Mesenchymal stem cell (in vitro differentiated cells and primary cell): ENCODE data around the gene GLIPR1.
A peak's percentile ranks its signal among the peaks of the same experiment; 100 is the strongest.

Experiments
- DNase-seq: peaks from one replicate; pipeline ENCODE4 v3.0.0-alpha.2; 2013
- H2AFZ ChIP-seq: one replicate; pipeline ENCODE4 v1.6.1; 2013; ENCODE audit warnings: low read depth, mild to moderate bottlenecking, control low read depth, inconsistent platforms, low read length, moderate library complexity
- H2AK5ac ChIP-seq: 2 replicates; pipeline ENCODE4 v1.6.1; 2013; ENCODE audit warnings: low read length, moderate library complexity, mild to moderate bottlenecking, inconsistent platforms; ENCODE audit not compliant: severe bottlenecking
- H2BK120ac ChIP-seq: one replicate; pipeline ENCODE4 v1.6.1; 2013; ENCODE audit warnings: low read depth, mild to moderate bottlenecking, inconsistent platforms, low read length, moderate library complexity
- H2BK12ac ChIP-seq, 2 experiments: one replicate each; pipeline ENCODE4 v1.6.1; 2013; ENCODE audit warnings: inconsistent platforms in 2 of 2, low read length in 2 of 2, mild to moderate bottlenecking in 2 of 2, moderate library complexity in 2 of 2, control low read depth in 1 of 2
- H2BK15ac ChIP-seq: one replicate; pipeline ENCODE4 v1.6.1; 2013; ENCODE audit warnings: mild to moderate bottlenecking, low read depth, inconsistent platforms; ENCODE audit not compliant: poor library complexity, severe bottlenecking
- H2BK5ac ChIP-seq: 2 replicates; pipeline ENCODE4 v1.6.1; 2013; ENCODE audit warnings: low read depth, mild to moderate bottlenecking, low read length, control low read depth, inconsistent platforms; ENCODE audit not compliant: poor library complexity, severe bottlenecking
- H3K14ac ChIP-seq, 2 experiments: one replicate each; pipeline ENCODE4 v1.6.1; 2013; ENCODE audit warnings: inconsistent platforms in 2 of 2, low read length in 2 of 2, control low read depth in 1 of 2, mild to moderate bottlenecking in 1 of 2, moderate library complexity in 1 of 2
- H3K18ac ChIP-seq, 2 experiments: one replicate each; pipeline ENCODE4 v1.6.1; 2013; ENCODE audit warnings: inconsistent platforms in 2 of 2, low read length in 2 of 2, control low read depth in 1 of 2, low read depth in 1 of 2, mild to moderate bottlenecking in 1 of 2
- H3K23ac ChIP-seq, 2 experiments: one replicate each; pipeline ENCODE4 v1.6.1; 2013; ENCODE audit warnings: inconsistent platforms in 2 of 2, low read length in 2 of 2, mild to moderate bottlenecking in 2 of 2, moderate library complexity in 2 of 2, control low read depth in 1 of 2
- H3K27ac ChIP-seq: 2 replicates; pipeline ENCODE4 v1.5.1; 2013; ENCODE audit warnings: mild to moderate bottlenecking, moderate library complexity, low read length, control low read depth, inconsistent platforms; ENCODE audit not compliant: poor library complexity, severe bottlenecking
- H3K27me3 ChIP-seq, 2 experiments: 2 replicates each; pipeline versions ENCODE4 v1.6.1 to v1.7.0; 2013; ENCODE audit warnings: low read length in 2 of 2, mild to moderate bottlenecking in 2 of 2, moderate library complexity in 2 of 2, control low read depth in 1 of 2, inconsistent platforms in 1 of 2; ENCODE audit not compliant: control insufficient read depth in 1 of 2, insufficient read depth in 1 of 2
- H3K36me3 ChIP-seq, 2 experiments: 2 replicates each; pipeline versions ENCODE4 v1.6.1 to v1.7.0; 2013; ENCODE audit warnings: low read length in 2 of 2, control low read depth in 1 of 2, inconsistent platforms in 1 of 2, low read depth in 1 of 2, mild to moderate bottlenecking in 1 of 2; ENCODE audit not compliant: insufficient read depth in 2 of 2, control insufficient read depth in 1 of 2
- H3K4ac ChIP-seq, 2 experiments: one replicate each; pipeline ENCODE4 v1.6.1; 2013; ENCODE audit warnings: inconsistent platforms in 2 of 2, low read length in 2 of 2, mild to moderate bottlenecking in 2 of 2, moderate library complexity in 2 of 2, control low read depth in 1 of 2, low read depth in 1 of 2
- H3K4me1 ChIP-seq: 2 replicates; pipeline ENCODE4 v1.6.1; 2013; ENCODE audit warnings: low read depth, low read length, control low read depth; ENCODE audit not compliant: control insufficient read depth, insufficient read depth
- H3K4me2 ChIP-seq: 2 replicates; pipeline ENCODE4 v1.6.1; 2013; ENCODE audit warnings: low read length, mild to moderate bottlenecking, inconsistent platforms; ENCODE audit not compliant: poor library complexity, severe bottlenecking
- H3K4me3 ChIP-seq, 2 experiments: 2 replicates each; pipeline versions ENCODE4 v1.5.1 to v1.7.0; 2013; ENCODE audit warnings: low read length in 2 of 2, mild to moderate bottlenecking in 2 of 2, control low read depth in 1 of 2, low read depth in 1 of 2; ENCODE audit not compliant: insufficient read depth in 1 of 2
- H3K79me1 ChIP-seq: replicated peaks from 2 replicates; pipeline ENCODE4 v1.6.1; 2013; ENCODE audit warnings: mild to moderate bottlenecking, control low read depth, low read length, inconsistent platforms; ENCODE audit not compliant: poor library complexity, severe bottlenecking
- H3K9ac ChIP-seq: 2 replicates; pipeline ENCODE4 v1.7.0; 2013; ENCODE audit warnings: mild to moderate bottlenecking, low read length, moderate library complexity
- H3K9me3 ChIP-seq: 2 replicates; pipeline ENCODE4 v1.7.0; 2013; ENCODE audit warnings: mild to moderate bottlenecking, low read length; ENCODE audit not compliant: control insufficient read depth
- H4K8ac ChIP-seq: one replicate; pipeline ENCODE4 v1.6.1; 2013; ENCODE audit warnings: inconsistent platforms, mild to moderate bottlenecking, low read length, moderate library complexity
- H4K91ac ChIP-seq: one replicate; pipeline ENCODE4 v1.6.1; 2013; ENCODE audit warnings: mild to moderate bottlenecking, low read length, inconsistent platforms
- WGBS: methylation state at CpG from one replicate; pipeline ENCODE4 v1.1.7; 2013; ENCODE audit warnings: mixed read lengths; 5-methylcytosine and 5-hydroxymethylcytosine counted together

Gene GLIPR1

GRCh38 chr12:75479963-75480461, 543 bp upstream of the GLIPR1 start:
- peak overlapping the region; percentile 51 to 84 for H2BK12ac ChIP-seq
- H3K4me2 ChIP-seq: no peak overlapping the region
- peak overlapping the region; percentile 41 for H4K8ac ChIP-seq
- H2BK15ac ChIP-seq: peak overlapping the region; percentile 52
- DNase-seq: no peak
- peak overlapping the region in 1 of 2 experiments; percentile 33 for H3K18ac ChIP-seq
- peak overlapping the region; percentile 97 for H2AK5ac ChIP-seq
- peak overlapping the region; percentile 80 for H4K91ac ChIP-seq
- no peaks in the 10 kb centered on the region for H3K79me1 ChIP-seq
- peaks cover 3% of the 10 kb centered on the region for H3K4me1 ChIP-seq
- H3K9me3 ChIP-seq: no peaks in the 10 kb centered on the region
- H2BK120ac ChIP-seq: no peak overlapping the region
- peak overlapping the region in 1 of 2 experiments; percentile 87 for H3K4me3 ChIP-seq
- H3K23ac ChIP-seq: no peak overlapping the region
- H2BK5ac ChIP-seq: no peak overlapping the region
- no peaks in the 10 kb centered on the region for H3K27me3 ChIP-seq
- peak overlapping the region; percentile 96 for H3K9ac ChIP-seq
- H3K27ac ChIP-seq: peak overlapping the region; percentile 93
- no peak overlapping the region for H3K14ac ChIP-seq
- no CpG with 5 or more reads among the region's 2 CpGs for WGBS
- H3K4ac ChIP-seq: no peak overlapping the region
- H2AFZ ChIP-seq: no peak overlapping the region
- peaks cover 0 to 3% of the 10 kb centered on the region in 2 experiments for H3K36me3 ChIP-seq

- H4K8ac ChIP-seq: no peak overlapping the region
- H2BK15ac ChIP-seq: no peak overlapping the region
- peak overlapping the region; percentile 73 for H3K4me2 ChIP-seq
- H3K4ac ChIP-seq: no peak overlapping the region
- H3K27ac ChIP-seq: peak overlapping the region; percentile 93
- H3K4me1 ChIP-seq: peaks cover 3% of the 10 kb centered on the region
- peak overlapping the region in 1 of 2 experiments; percentile 83 for H3K18ac ChIP-seq
- H2BK5ac ChIP-seq: peak overlapping the region; percentile 53
- no peak overlapping the region for H2BK120ac ChIP-seq
- H3K23ac ChIP-seq: no peak overlapping the region
- H2AK5ac ChIP-seq: no peak overlapping the region
- peak; percentile 43 for DNase-seq
- H3K79me1 ChIP-seq: no peaks in the 10 kb centered on the region
- peak overlapping the region; percentile 20 to 87 for H3K4me3 ChIP-seq
- H2AFZ ChIP-seq: no peak overlapping the region
- no peaks in the 10 kb centered on the region for H3K9me3 ChIP-seq
- no peak overlapping the region for H3K14ac ChIP-seq
- no peak overlapping the region for H2BK12ac ChIP-seq
- 40% methylated on average over 4 of the region's 5 CpGs for WGBS
- peak overlapping the region; percentile 96 for H3K9ac ChIP-seq
- H3K36me3 ChIP-seq: peaks cover 0 to 8% of the 10 kb centered on the region in 2 experiments
- no peak overlapping the region for H4K91ac ChIP-seq
- no peaks in the 10 kb centered on the region for H3K27me3 ChIP-seq
Measured at GRCh38 chr12:75481013-75481705, 604 bp downstream of the GLIPR1 start.

DNA sequence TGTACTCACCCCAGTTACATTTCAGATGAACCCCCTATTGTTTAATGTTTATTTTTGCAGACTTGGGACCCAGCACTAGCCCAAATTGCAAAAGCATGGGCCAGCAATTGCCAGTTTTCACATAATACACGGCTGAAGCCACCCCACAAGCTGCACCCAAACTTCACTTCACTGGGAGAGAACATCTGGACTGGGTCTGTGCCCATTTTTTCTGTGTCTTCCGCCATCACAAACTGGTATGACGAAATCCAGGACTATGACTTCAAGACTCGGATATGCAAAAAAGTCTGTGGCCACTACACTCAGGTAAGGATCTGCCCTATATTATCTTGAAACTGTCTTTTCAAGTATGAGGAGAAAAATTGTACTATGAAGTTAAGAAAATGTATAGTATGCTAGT, 1.2 kb downstream of the GLIPR1 start:
- H2AFZ ChIP-seq: no peak overlapping the region
- H2BK5ac ChIP-seq: no peak overlapping the region
- DNase-seq: peak; percentile 60
- 67% methylated on average over 3 of the region's 4 CpGs for WGBS
- H3K14ac ChIP-seq: no peak overlapping the region
- no peaks in the 10 kb centered on the region for H3K9me3 ChIP-seq
- H2BK15ac ChIP-seq: no peak overlapping the region
- H3K4me3 ChIP-seq: peak overlapping the region; percentile 39 to 87
- no peak overlapping the region for H4K91ac ChIP-seq
- peaks cover 3% of the 10 kb centered on the region for H3K4me1 ChIP-seq
- H2BK120ac ChIP-seq: no peak overlapping the region
- peak overlapping the region; percentile 21 for H2AK5ac ChIP-seq
- peak overlapping the region; percentile 40 to 43 for H3K18ac ChIP-seq
- peak overlapping the region; percentile 96 for H3K9ac ChIP-seq
- no peak overlapping the region for H3K23ac ChIP-seq
- H3K4me2 ChIP-seq: peak overlapping the region; percentile 73
- H3K36me3 ChIP-seq: peaks cover 0 to 11% of the 10 kb centered on the region in 2 experiments
- H3K79me1 ChIP-seq: peaks cover 1% of the 10 kb centered on the region
- peak overlapping the region in 1 of 2 experiments; percentile 7 for H3K4ac ChIP-seq
- no peaks in the 10 kb centered on the region for H3K27me3 ChIP-seq
- peak overlapping the region; percentile 93 for H3K27ac ChIP-seq
- no peak overlapping the region for H4K8ac ChIP-seq
- H2BK12ac ChIP-seq: peak overlapping the region in 1 of 2 experiments; percentile 47

DNA sequence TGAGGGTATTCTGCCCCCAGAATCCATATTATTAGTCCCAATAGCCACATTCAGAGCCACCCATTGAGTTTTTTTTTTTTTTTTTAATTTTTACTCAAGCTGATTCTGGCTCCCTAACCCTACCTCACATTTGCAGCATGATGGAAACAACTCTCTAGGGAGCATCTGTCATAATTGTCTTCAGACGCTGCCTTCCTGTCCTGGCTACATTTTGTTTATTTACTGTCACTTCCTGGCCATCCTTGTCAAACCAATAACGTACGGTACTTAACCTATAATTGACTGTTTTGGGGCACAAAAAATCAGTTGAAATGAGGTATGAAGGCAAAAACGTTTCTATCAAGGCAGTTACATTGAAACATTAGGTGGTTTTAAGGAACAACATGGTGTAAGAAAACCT, 2.1 kb downstream of the GLIPR1 start:
- DNase-seq: peak; percentile 34
- H2BK5ac ChIP-seq: no peak overlapping the region
- peak overlapping the region; percentile 39 for H2AFZ ChIP-seq
- H2BK15ac ChIP-seq: no peak overlapping the region
- no peak overlapping the region for H3K18ac ChIP-seq
- H3K36me3 ChIP-seq: peaks cover 4 to 20% of the 10 kb centered on the region in 2 experiments
- peaks cover 6% of the 10 kb centered on the region for H3K79me1 ChIP-seq
- H4K8ac ChIP-seq: peak overlapping the region; percentile 75
- H3K4me3 ChIP-seq: peak overlapping the region in 1 of 2 experiments; percentile 87
- WGBS: 9% methylated on average over 1 of the region's 4 CpGs
- no peak overlapping the region for H3K14ac ChIP-seq
- H3K9me3 ChIP-seq: no peaks in the 10 kb centered on the region
- peak overlapping the region; percentile 45 for H3K27ac ChIP-seq
- peaks cover 3% of the 10 kb centered on the region for H3K4me1 ChIP-seq
- no peak overlapping the region for H4K91ac ChIP-seq
- peak overlapping the region; percentile 96 for H3K9ac ChIP-seq
- peak overlapping the region in 1 of 2 experiments; percentile 47 for H3K4ac ChIP-seq
- H3K4me2 ChIP-seq: peak overlapping the region; percentile 84
- no peaks in the 10 kb centered on the region for H3K27me3 ChIP-seq
- no peak overlapping the region for H3K23ac ChIP-seq
- peak overlapping the region in 1 of 2 experiments; percentile 59 for H2BK12ac ChIP-seq
- no peak overlapping the region for H2BK120ac ChIP-seq
- H2AK5ac ChIP-seq: no peak overlapping the region
